WTC11 (cell line): ENCODE data around the gene NAT16. TPM values are rescaled to one million over a fixed set of nuclear protein-coding genes. Genes with fewer than 3 reads are reported as not detected.

Experiments used
- ATAC-seq: fragments of 200-7000 bp; cut with Tn5 transposase; 2 replicates; pipeline ENCODE4 v1.10.0; 2021; ENCODE audit warnings: mild to moderate bottlenecking, moderate library complexity
- CTCF ChIA-PET: fragments of 300-600 bp; sonication (Branson Sonifier 250); formaldehyde crosslinking; loops from one replicate; lab custom pipeline; 2021; ENCODE audit warnings: antibody characterized with exemption; lab: Charles Lee
- POLR2A ChIA-PET: fragments of 350-600 bp; sonication (Branson Sonifier 250); formaldehyde crosslinking; loops from one replicate; lab custom pipeline; 2021; ENCODE audit warnings: antibody characterized with exemption; lab: Charles Lee
- DNase-seq: peaks from one replicate; pipeline ENCODE4 v3.0.0; 2021; ENCODE audit warnings: low spot score
- H3K27ac Mint-ChIP-seq: 2 replicates; pipeline ENCODE4 v1.8.0; 2021; ENCODE audit warnings: mixed read lengths
- H3K27me3 Mint-ChIP-seq: 2 replicates; pipeline ENCODE4 v1.8.0; 2021; ENCODE audit warnings: low read depth, mild to moderate bottlenecking, moderate library complexity, mixed read lengths
- H3K36me3 Mint-ChIP-seq: 2 replicates; pipeline ENCODE4 v1.8.0; 2021; ENCODE audit warnings: mixed read lengths
- H3K4me1 Mint-ChIP-seq: 2 replicates; pipeline ENCODE4 v1.8.0; 2022; ENCODE audit warnings: mixed read lengths
- H3K4me3 Mint-ChIP-seq: 2 replicates; pipeline ENCODE4 v1.8.0; 2021; ENCODE audit warnings: mild to moderate bottlenecking, moderate library complexity, mixed read lengths
- H3K9me3 Mint-ChIP-seq: 2 replicates; pipeline ENCODE4 v1.8.0; 2021; ENCODE audit warnings: mixed read lengths
- CBFB ChIP-seq: sonication (generic); formaldehyde crosslinking; IDR thresholded peaks from 2 replicates; pipeline ENCODE4 v1.8.1; 2022; ENCODE audit warnings: mild to moderate bottlenecking, low read depth, missing genetic modification reagents
- CREM ChIP-seq: sonication (generic); formaldehyde crosslinking; IDR thresholded peaks from 2 replicates; pipeline ENCODE4 v1.8.1; 2022; ENCODE audit warnings: mild to moderate bottlenecking, missing genetic modification reagents, moderate library complexity
- ELF4 ChIP-seq: sonication (generic); formaldehyde crosslinking; IDR thresholded peaks from 2 replicates; pipeline ENCODE4 v1.8.1; 2022; ENCODE audit warnings: low read depth, mild to moderate bottlenecking, moderate library complexity, missing genetic modification reagents
- HMGA2 ChIP-seq: fragments of 250-450 bp; sonication (Bioruptor Pico); IDR thresholded peaks from 2 replicates; pipeline ENCODE4 v1.4.0; 2021; ENCODE audit warnings: mild to moderate bottlenecking, moderate library complexity
- MXD4 ChIP-seq: fragments of 250-450 bp; sonication (Bioruptor Pico); IDR thresholded peaks from 2 replicates; pipeline ENCODE4 v1.8.0; 2021; ENCODE audit warnings: mild to moderate bottlenecking, moderate library complexity, borderline replicate concordance
- NFYB ChIP-seq: sonication (generic); formaldehyde crosslinking; conservative IDR thresholded peaks from 2 replicates; pipeline ENCODE4 v1.8.0; 2022; ENCODE audit warnings: low read depth, missing genetic modification reagents
- OVOL2 ChIP-seq: fragments of 250-450 bp; sonication (Bioruptor Pico); IDR thresholded peaks from 2 replicates; pipeline ENCODE4 v1.9.0; 2021; ENCODE audit warnings: mild to moderate bottlenecking, borderline replicate concordance
- RORB ChIP-seq: fragments of 250-450 bp; sonication (Bioruptor Pico); IDR thresholded peaks from 2 replicates; pipeline ENCODE4 v1.9.0; 2021; ENCODE audit warnings: mild to moderate bottlenecking
- SMAD3 ChIP-seq: sonication (generic); formaldehyde crosslinking; IDR thresholded peaks from 2 replicates; pipeline ENCODE4 v1.8.0; 2022; ENCODE audit warnings: missing genetic modification reagents, mild to moderate bottlenecking, borderline replicate concordance
- ZNF219 ChIP-seq: sonication (generic); formaldehyde crosslinking; IDR thresholded peaks from 2 replicates; pipeline ENCODE4 v1.8.0; 2023; ENCODE audit warnings: missing genetic modification reagents, mild to moderate bottlenecking, borderline replicate concordance
- ZNF416 ChIP-seq: fragments of 250-450 bp; sonication (Bioruptor Pico); IDR thresholded peaks from 2 replicates; pipeline ENCODE4 v1.9.0; 2021; ENCODE audit warnings: mild to moderate bottlenecking, inconsistent platforms
- total RNA-seq: library from RNA; stranded (reverse); gene quantifications from 3 replicates; pipeline ENCODE4 v1.2.3, GENCODE V29; 2021
- TF ChIP-seq, protein P1 (sequence below): fragments of 250-450 bp; sonication (Bioruptor Pico); IDR thresholded peaks from 2 replicates; pipeline ENCODE4 v1.9.0; 2021; ENCODE audit warnings: mild to moderate bottlenecking, borderline replicate concordance
- TF ChIP-seq, protein P2 (sequence below): sonication (generic); formaldehyde crosslinking; IDR thresholded peaks from 2 replicates; pipeline ENCODE4 v1.8.1; 2023; ENCODE audit warnings: mild to moderate bottlenecking, missing genetic modification reagents
- TF ChIP-seq, protein P3 (sequence below): sonication (generic); formaldehyde crosslinking; IDR thresholded peaks from 2 replicates; pipeline ENCODE4 v1.8.1; 2023; ENCODE audit warnings: mild to moderate bottlenecking, missing genetic modification reagents, moderate library complexity
- TF ChIP-seq, protein P4 (sequence below): sonication (generic); formaldehyde crosslinking; IDR thresholded peaks from 2 replicates; pipeline ENCODE4 v1.8.0; 2022; ENCODE audit warnings: mild to moderate bottlenecking, missing genetic modification reagents
- TF ChIP-seq, protein P5 (sequence below): sonication (generic); formaldehyde crosslinking; IDR thresholded peaks from 2 replicates; pipeline ENCODE4 v1.8.1; 2022; ENCODE audit warnings: mild to moderate bottlenecking, missing genetic modification reagents, moderate library complexity, borderline replicate concordance

The NAT16 gene
- total RNA-seq, 1 experiment from 2014 or later = 0.39 TPM

DNA sequence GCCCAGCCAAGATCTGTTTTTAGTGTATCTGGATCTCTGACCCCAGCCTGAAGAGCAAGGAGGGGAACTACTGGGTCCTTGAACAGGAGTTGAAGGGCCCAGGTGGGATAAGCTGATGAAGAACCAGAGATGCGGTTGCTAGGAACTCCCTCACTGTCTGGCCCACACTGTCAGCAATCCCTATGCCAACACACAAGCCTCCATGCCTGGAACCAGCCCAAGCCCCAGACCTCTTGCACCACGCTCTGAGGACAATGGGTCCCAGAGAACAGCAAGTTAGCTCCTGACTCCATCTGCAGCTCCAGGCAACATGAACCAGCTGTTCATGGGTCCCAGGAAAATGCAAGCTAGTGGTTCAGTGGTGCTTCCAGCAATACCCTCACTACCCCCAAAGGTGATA, 2.4 kb downstream of the NAT16 start (continued):
- TF ChIP-seq RORB (CRISPR knock-in tag) = no peak
- TF ChIP-seq, protein P1, sequence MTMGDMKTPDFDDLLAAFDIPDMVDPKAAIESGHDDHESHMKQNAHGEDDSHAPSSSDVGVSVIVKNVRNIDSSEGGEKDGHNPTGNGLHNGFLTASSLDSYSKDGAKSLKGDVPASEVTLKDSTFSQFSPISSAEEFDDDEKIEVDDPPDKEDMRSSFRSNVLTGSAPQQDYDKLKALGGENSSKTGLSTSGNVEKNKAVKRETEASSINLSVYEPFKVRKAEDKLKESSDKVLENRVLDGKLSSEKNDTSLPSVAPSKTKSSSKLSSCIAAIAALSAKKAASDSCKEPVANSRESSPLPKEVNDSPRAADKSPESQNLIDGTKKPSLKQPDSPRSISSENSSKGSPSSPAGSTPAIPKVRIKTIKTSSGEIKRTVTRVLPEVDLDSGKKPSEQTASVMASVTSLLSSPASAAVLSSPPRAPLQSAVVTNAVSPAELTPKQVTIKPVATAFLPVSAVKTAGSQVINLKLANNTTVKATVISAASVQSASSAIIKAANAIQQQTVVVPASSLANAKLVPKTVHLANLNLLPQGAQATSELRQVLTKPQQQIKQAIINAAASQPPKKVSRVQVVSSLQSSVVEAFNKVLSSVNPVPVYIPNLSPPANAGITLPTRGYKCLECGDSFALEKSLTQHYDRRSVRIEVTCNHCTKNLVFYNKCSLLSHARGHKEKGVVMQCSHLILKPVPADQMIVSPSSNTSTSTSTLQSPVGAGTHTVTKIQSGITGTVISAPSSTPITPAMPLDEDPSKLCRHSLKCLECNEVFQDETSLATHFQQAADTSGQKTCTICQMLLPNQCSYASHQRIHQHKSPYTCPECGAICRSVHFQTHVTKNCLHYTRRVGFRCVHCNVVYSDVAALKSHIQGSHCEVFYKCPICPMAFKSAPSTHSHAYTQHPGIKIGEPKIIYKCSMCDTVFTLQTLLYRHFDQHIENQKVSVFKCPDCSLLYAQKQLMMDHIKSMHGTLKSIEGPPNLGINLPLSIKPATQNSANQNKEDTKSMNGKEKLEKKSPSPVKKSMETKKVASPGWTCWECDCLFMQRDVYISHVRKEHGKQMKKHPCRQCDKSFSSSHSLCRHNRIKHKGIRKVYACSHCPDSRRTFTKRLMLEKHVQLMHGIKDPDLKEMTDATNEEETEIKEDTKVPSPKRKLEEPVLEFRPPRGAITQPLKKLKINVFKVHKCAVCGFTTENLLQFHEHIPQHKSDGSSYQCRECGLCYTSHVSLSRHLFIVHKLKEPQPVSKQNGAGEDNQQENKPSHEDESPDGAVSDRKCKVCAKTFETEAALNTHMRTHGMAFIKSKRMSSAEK (CRISPR knock-in tag) = no peak
- TF ChIP-seq NFYB (CRISPR knock-in tag) = no peak
- TF ChIP-seq CBFB (CRISPR knock-in tag) = no peak
- TF ChIP-seq OVOL2 = no peak
- TF ChIP-seq, protein P2, sequence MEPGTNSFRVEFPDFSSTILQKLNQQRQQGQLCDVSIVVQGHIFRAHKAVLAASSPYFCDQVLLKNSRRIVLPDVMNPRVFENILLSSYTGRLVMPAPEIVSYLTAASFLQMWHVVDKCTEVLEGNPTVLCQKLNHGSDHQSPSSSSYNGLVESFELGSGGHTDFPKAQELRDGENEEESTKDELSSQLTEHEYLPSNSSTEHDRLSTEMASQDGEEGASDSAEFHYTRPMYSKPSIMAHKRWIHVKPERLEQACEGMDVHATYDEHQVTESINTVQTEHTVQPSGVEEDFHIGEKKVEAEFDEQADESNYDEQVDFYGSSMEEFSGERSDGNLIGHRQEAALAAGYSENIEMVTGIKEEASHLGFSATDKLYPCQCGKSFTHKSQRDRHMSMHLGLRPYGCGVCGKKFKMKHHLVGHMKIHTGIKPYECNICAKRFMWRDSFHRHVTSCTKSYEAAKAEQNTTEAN (CRISPR knock-in tag) = no peak
- no peak for TF ChIP-seq HMGA2 (CRISPR knock-in tag)
- no peak for TF ChIP-seq SMAD3
- TF ChIP-seq, all 79 proteins: peak for 0

DNA sequence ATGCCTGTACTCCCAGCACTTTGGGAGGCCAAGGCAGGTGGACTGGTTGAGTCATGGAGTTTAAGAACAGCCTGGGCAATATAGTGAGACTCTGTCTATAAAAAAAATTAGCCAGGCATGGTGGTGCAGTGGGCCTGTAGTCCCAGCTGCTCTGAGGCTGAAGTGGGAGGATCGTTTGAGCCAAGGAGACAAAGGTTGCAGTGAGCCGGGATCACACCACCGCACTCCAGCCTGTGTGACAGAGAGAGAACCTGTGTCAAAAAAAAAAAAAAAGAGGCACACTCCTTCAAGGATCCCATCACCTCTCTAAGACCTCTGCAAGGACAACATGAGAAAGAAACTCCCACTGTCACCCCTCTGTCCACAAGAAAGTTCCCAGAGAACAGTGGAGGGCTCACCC, 4.4 kb downstream of the NAT16 start:
- H3K4me1 Mint-ChIP-seq = peaks cover 32% of the 10 kb centered on the region
- no peak overlapping the region for H3K27ac Mint-ChIP-seq
- H3K36me3 Mint-ChIP-seq = no peaks in the 10 kb centered on the region
- ATAC-seq (no peak), DNase-seq (no peak)
- ChIA-PET CTCF (interaction anchor here (2.7 to 6.9 kb wide), 4 partner anchors 16 to 41 kb away, joined by 20 to 86 read pairs (median 51); partner anchors contain the start of genes PLOD3 and ZNHIT1), POLR2A (interaction anchor here (0.8 kb wide), 1 partner anchor 22 kb away, joined by 3 read pairs; the partner anchor contains the start of gene AP1S1)
- H3K27me3 Mint-ChIP-seq = peaks cover 100% of the 10 kb centered on the region
- TF ChIP-seq ZNF416 (no peak), ZNF219 (CRISPR knock-in tag) (no peak), CREM (CRISPR knock-in tag) (no peak), MXD4 (CRISPR knock-in tag) (no peak), ELF4 (no peak)
- TF ChIP-seq, protein P3, sequence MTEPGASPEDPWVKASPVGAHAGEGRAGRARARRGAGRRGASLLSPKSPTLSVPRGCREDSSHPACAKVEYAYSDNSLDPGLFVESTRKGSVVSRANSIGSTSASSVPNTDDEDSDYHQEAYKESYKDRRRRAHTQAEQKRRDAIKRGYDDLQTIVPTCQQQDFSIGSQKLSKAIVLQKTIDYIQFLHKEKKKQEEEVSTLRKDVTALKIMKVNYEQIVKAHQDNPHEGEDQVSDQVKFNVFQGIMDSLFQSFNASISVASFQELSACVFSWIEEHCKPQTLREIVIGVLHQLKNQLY (CRISPR knock-in tag) = no peak
- TF ChIP-seq, protein P4, sequence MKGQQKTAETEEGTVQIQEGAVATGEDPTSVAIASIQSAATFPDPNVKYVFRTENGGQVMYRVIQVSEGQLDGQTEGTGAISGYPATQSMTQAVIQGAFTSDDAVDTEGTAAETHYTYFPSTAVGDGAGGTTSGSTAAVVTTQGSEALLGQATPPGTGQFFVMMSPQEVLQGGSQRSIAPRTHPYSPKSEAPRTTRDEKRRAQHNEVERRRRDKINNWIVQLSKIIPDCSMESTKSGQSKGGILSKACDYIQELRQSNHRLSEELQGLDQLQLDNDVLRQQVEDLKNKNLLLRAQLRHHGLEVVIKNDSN (CRISPR knock-in tag) = no peak
- TF ChIP-seq, protein P5, sequence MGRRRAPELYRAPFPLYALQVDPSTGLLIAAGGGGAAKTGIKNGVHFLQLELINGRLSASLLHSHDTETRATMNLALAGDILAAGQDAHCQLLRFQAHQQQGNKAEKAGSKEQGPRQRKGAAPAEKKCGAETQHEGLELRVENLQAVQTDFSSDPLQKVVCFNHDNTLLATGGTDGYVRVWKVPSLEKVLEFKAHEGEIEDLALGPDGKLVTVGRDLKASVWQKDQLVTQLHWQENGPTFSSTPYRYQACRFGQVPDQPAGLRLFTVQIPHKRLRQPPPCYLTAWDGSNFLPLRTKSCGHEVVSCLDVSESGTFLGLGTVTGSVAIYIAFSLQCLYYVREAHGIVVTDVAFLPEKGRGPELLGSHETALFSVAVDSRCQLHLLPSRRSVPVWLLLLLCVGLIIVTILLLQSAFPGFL = no peak
- no peak overlapping the region for H3K4me3 Mint-ChIP-seq
- no peaks in the 10 kb centered on the region for H3K9me3 Mint-ChIP-seq
